Hepatocyte (in vitro differentiated cells): ENCODE measurements around the gene SLC12A8. TPM values are rescaled to one million over a fixed set of nuclear protein-coding genes. Genes with fewer than 3 reads are reported as not detected.
"Not testable (repeated sequence)": the region's sequence is repeated elsewhere in the genome, so short reads cannot be mapped to it uniquely, and the experiment has no call there.

ENCODE experiments used
- DNase-seq: peaks from one replicate; pipeline ENCODE4 v3.0.0-alpha.2; 2016; ENCODE audit warnings: low spot score
- H2AFZ ChIP-seq: fragments of 200-600 bp; sonication (generic); 2 replicates; pipeline ENCODE4 v1.6.0; 2016; ENCODE audit warnings: antibody characterized with exemption, mild to moderate bottlenecking
- H3K27ac ChIP-seq: fragments of 200-600 bp; sonication (generic); 2 replicates; pipeline ENCODE4 v1.5.1; 2016; ENCODE audit warnings: mild to moderate bottlenecking
- H3K27me3 ChIP-seq: fragments of 200-600 bp; sonication (generic); 2 replicates; pipeline ENCODE4 v1.6.1; 2016
- H3K36me3 ChIP-seq: fragments of 200-600 bp; sonication (generic); replicated peaks from 2 replicates; pipeline ENCODE4 v1.5.1; 2016; ENCODE audit warnings: low read depth; ENCODE audit not compliant: insufficient read depth
- H3K4me1 ChIP-seq: fragments of 200-600 bp; sonication (generic); 2 replicates; pipeline ENCODE4 v1.5.1; 2016; ENCODE audit warnings: mild to moderate bottlenecking, moderate library complexity; ENCODE audit not compliant: insufficient read depth
- H3K4me2 ChIP-seq: fragments of 200-600 bp; sonication (generic); 2 replicates; pipeline ENCODE4 v1.6.0; 2016
- H3K4me3 ChIP-seq: fragments of 200-600 bp; sonication (generic); 2 replicates; pipeline ENCODE4 v1.5.1; 2016; ENCODE audit warnings: mild to moderate bottlenecking
- H3K79me2 ChIP-seq: fragments of 200-600 bp; sonication (generic); 2 replicates; pipeline ENCODE4 v1.6.0; 2017; ENCODE audit warnings: mild to moderate bottlenecking
- H3K9me2 ChIP-seq: fragments of 200-600 bp; sonication (generic); replicated peaks from 2 replicates; pipeline ENCODE4 v1.6.0; 2017; ENCODE audit warnings: mild to moderate bottlenecking; ENCODE audit not compliant: insufficient read depth
- H3K9me3 ChIP-seq: fragments of 200-600 bp; sonication (generic); 2 replicates; pipeline ENCODE4 v1.5.1; 2016; ENCODE audit warnings: low read depth, mild to moderate bottlenecking
- H4K20me1 ChIP-seq: fragments of 200-600 bp; sonication (generic); 2 replicates; pipeline ENCODE4 v1.6.0; 2016; ENCODE audit warnings: mild to moderate bottlenecking; ENCODE audit not compliant: insufficient read depth, poor library complexity, severe bottlenecking
- CTCF ChIP-seq: fragments of 200-600 bp; sonication (generic); IDR thresholded peaks from 2 replicates; pipeline ENCODE4 v1.5.1; 2016; ENCODE audit warnings: antibody characterized with exemption, mild to moderate bottlenecking; ENCODE audit not compliant: poor library complexity
- EZH2 ChIP-seq: fragments of 200-600 bp; sonication (generic); IDR thresholded peaks from 2 replicates; pipeline ENCODE4 v1.6.1; 2016; ENCODE audit warnings: antibody characterized with exemption, mild to moderate bottlenecking, borderline replicate concordance
- EZH2phosphoT487 ChIP-seq: fragments of 200-600 bp; sonication (generic); IDR thresholded peaks from one replicate; pipeline ENCODE4 v1.6.1; 2018; ENCODE audit warnings: antibody characterized with exemption, mild to moderate bottlenecking, low read depth, moderate library complexity; ENCODE audit not compliant: unreplicated experiment, severe bottlenecking
- WGBS: methylation state at CpG from one replicate; pipeline ENCODE4 v1.1.6; 2016; ENCODE audit warnings: low lambda C conversion rate; ENCODE audit errors: missing lambda C conversion rate; 5-methylcytosine and 5-hydroxymethylcytosine counted together
- polyA plus RNA-seq: library from polyadenylated mRNA; unstranded; fragments of >200 nt; fragmentation: Nextera tagmentation; extraction: Ambion mirVana; gene quantifications from 2 replicates; pipeline ENCODE4 v1.2.1, GENCODE V29; 2016
- total RNA-seq: library from RNA; depleted of rRNA; stranded (reverse); fragments of >200 nt; gene quantifications from 2 replicates; pipeline ENCODE4 v1.2.3, GENCODE V29; 2014

The SLC12A8 gene
- total and polyA plus RNA-seq, 2 experiments from 2014 or later: 18.9 to 20.0 TPM

GRCh38 chr3:125083776-125084175 is 128.8 kb downstream of the SLC12A8 start:
- TF ChIP-seq CTCF: no peak
- no peak for TF ChIP-seq EZH2phosphoT487
- no peak for TF ChIP-seq EZH2
- no peaks in the 10 kb centered on the region for H3K36me3 ChIP-seq
- no peaks in the 10 kb centered on the region for H4K20me1 ChIP-seq
- H3K27ac ChIP-seq: no peak overlapping the region
- H3K4me2 ChIP-seq: no peak overlapping the region
- no peak overlapping the region for H2AFZ ChIP-seq
- no peaks in the 10 kb centered on the region for H3K4me1 ChIP-seq
- H3K79me2 ChIP-seq: no peaks in the 10 kb centered on the region
- DNase-seq: no peak
- H3K4me3 ChIP-seq: no peak overlapping the region
- WGBS: 89% methylated on average over 10 of the region's 10 CpGs
- H3K9me3 ChIP-seq: no peaks in the 10 kb centered on the region
- no peaks in the 10 kb centered on the region for H3K9me2 ChIP-seq
- H3K27me3 ChIP-seq: no peaks in the 10 kb centered on the region

DNA sequence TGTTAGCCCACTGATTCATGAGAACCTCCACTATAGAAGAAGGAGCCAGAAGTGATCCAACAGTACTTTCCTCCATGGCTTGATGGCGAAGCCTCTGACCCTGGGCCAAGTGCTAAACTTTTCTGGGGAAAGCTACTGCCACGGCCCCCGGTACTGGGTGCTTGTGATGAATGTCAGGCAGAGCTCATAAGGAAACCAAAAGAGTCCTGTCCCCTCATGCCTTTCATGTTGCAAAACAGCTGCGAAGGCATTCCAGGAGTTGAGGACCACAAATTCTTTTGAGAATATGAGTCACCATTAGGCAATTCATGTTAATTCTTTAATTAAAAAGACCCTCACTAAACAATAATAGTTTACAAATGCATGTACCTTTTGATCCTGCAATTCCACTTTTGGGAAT is 130.2 kb downstream of the SLC12A8 start:
- H3K4me2 ChIP-seq, H4K20me1 ChIP-seq, H3K27me3 ChIP-seq, H3K4me3 ChIP-seq, H3K9me2 ChIP-seq, H2AFZ ChIP-seq, H3K27ac ChIP-seq, H3K4me1 ChIP-seq, H3K9me3 ChIP-seq, H3K79me2 ChIP-seq, DNase-seq, H3K36me3 ChIP-seq: not testable (repeated sequence)
- 77% methylated on average over 4 of the region's 4 CpGs for WGBS

- Histone ChIP-seq H3K9me2 (no peaks in the 10 kb centered on the region), H3K4me2 (no peak overlapping the region), H3K27ac (no peak overlapping the region), H3K4me3 (no peak overlapping the region), H4K20me1 (no peaks in the 10 kb centered on the region), H3K36me3 (no peaks in the 10 kb centered on the region), H2AFZ (no peak overlapping the region), H3K27me3 (no peaks in the 10 kb centered on the region), H3K9me3 (no peaks in the 10 kb centered on the region), H3K4me1 (no peaks in the 10 kb centered on the region), H3K79me2 (no peaks in the 10 kb centered on the region)
- 93% methylated on average over 1 of the region's 1 CpG for WGBS
- no peak for TF ChIP-seq CTCF
- no peak for TF ChIP-seq EZH2phosphoT487
- TF ChIP-seq EZH2: no peak
- no peak for DNase-seq
Measured at GRCh38 chr3:125080077-125080476, 132.5 kb downstream of the SLC12A8 start.

DNA sequence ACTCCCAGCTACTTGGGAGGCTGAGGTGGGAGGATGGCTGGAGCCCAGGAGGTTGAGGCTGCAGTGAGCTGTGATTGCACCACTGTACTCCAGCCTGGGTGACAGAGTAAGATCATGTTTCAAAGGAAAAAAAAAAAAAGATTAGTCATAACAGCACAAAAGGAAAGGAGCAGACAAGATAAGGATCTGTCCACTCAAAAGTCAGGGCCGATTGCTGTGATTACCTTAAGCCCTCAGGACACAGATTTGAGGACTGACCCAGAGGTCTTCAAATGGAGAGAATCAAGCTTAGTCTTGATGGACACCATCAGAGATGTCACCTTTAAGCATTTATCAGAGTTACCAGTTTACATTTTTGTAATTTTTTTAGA is 132.9 kb downstream of the SLC12A8 start:
- 57% methylated on average over 1 of the region's 1 CpG for WGBS
- no peak for DNase-seq
- no peak overlapping the region for H3K4me2 ChIP-seq
- TF ChIP-seq EZH2 (no peak), EZH2phosphoT487 (no peak), CTCF (no peak)
- H3K9me3 ChIP-seq: no peaks in the 10 kb centered on the region
- no peak overlapping the region for H3K4me3 ChIP-seq
- H3K9me2 ChIP-seq: no peaks in the 10 kb centered on the region
- H4K20me1 ChIP-seq: no peaks in the 10 kb centered on the region
- no peaks in the 10 kb centered on the region for H3K36me3 ChIP-seq
- no peak overlapping the region for H2AFZ ChIP-seq
- H3K4me1 ChIP-seq: no peaks in the 10 kb centered on the region
- H3K79me2 ChIP-seq: no peaks in the 10 kb centered on the region
- no peaks in the 10 kb centered on the region for H3K27me3 ChIP-seq
- no peak overlapping the region for H3K27ac ChIP-seq
